ENCODE results near the gene TMPRSS12. TPM values are rescaled to one million over a fixed set of nuclear protein-coding genes. Genes with fewer than 3 reads are reported as not detected.
"Not testable (repeated sequence)": the region's sequence is repeated elsewhere in the genome, so short reads cannot be mapped to it uniquely, and the experiment has no call there.

The TMPRSS12 gene, protein sequence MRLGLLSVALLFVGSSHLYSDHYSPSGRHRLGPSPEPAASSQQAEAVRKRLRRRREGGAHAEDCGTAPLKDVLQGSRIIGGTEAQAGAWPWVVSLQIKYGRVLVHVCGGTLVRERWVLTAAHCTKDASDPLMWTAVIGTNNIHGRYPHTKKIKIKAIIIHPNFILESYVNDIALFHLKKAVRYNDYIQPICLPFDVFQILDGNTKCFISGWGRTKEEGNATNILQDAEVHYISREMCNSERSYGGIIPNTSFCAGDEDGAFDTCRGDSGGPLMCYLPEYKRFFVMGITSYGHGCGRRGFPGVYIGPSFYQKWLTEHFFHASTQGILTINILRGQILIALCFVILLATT
- under 1 TPM in 3 of 4 donors, not detected in 1; 0.04 to 0.08 (median 0.06) TPM for polyA plus RNA-seq (ENCODE audit: insufficient read length in 4 of 4)

DNA sequence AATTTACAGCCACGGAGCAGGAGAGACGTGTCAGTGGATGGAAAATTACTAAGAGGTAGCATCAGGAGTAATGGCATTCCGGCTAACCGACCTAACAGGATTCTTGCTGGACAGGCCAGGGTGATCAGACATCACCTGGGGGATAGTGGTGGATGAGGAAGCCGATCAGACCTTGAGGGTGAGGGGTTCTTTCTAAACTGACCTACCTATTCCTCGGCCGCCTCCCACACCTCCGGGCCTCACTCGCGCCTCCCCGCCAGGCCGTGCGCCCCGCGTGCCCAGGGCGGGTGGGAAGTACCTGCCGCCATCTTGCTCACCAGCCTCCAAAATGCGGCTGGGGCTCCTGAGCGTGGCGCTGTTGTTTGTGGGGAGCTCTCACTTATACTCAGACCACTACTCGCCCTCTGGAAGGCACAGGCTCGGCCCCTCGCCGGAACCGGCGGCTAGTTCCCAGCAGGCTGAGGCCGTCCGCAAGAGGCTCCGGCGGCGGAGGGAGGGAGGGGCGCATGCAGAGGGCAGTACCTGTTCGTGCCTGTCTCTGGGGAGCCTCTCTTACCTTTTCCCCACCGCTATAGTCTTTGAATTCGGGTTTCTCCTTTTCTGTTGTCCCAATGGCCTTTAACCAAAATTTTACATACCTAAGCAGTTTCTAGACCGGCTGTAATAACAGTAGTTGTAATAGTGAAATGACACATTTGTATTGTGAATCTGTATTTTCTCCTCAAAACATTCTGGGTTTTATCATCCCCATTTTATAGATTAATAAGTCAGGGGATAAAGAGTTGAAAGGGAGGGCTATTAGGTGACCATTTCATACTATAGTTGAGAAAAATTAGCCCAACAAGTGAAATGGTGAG lies at the start of gene TMPRSS12:
Gene TMPRSS12 (plus strand): TSS at position 290 of the 857 bp plus-strand sequence. CDS start 39 bp downstream, at position 329.
- DNase-seq (ENCODE audit: low read depth in 4 of 4, low spot score in 3 of 4) = peak in 2 of 4 donors; percentile 20 to 29

DNA sequence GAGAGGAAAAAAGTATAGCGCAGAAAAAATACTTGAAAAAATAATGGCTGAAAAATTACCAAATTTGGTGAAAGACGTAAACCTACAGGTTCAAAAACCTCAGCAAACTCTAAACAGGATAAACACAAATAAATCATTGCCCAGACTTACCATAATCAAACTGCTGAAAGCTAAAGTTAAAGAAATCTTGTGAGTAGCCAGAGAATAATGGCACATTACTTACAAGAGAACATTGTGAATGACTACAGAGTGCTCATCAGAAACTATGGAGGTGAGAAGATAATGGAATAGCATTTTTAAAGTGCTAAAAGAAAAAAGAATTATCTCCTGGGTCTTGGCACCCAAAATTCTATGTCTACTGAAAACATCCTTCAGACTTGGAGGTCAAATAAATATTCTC lies 42.8 kb upstream of the TMPRSS12 start:
- DNase-seq (ENCODE audit: low read depth in 4 of 4, low spot score in 3 of 4) = no peak

GRCh38 chr12:50803230-50803875 lies 39.4 kb upstream of the TMPRSS12 start:
- DNase-seq (ENCODE audit: low read depth in 4 of 4, low spot score in 3 of 4) = no peak

DNA sequence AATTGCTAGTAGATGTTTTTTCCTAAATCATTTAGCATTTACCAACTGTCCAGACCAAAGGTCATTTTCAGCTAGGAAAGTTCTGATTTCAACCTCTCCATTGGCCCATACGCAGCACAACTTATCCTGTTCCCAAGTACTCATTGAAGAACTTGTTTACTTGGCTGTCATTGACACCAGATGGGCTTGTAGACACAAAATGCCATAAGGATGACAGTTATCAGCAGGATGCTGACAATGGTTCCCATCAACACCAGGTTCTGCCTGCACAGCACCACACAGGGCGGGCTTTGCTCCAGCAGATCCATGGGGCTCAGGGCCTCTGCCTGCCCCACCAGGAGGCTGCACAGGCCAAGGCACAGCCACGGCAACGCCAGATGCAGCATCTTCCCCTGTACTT lies 36.5 kb upstream of the TMPRSS12 start:
- DNase-seq (ENCODE audit: low read depth in 4 of 4, low spot score in 3 of 4) = no peak

DNA sequence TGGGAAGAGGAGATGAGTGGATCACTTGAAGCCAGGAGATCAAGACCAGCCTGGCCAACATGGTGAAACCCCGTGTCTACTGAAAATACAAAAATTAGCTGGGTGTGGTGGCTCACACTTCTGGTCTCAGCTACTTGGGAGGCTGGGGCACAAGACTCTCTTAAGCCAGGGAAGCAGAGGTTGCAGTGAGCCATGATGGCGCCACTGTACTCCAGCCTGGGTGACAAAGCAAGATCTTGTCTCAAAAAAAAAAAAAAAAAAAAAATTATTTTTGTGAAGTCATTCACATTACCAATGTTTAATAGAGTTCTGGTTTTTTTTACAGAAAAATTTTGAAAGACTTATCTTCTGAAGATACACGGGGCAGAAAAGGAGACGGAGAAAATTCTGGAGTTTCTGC lies 33.6 kb upstream of the TMPRSS12 start:
- DNase-seq (ENCODE audit: low read depth in 4 of 4, low spot score in 3 of 4) = not testable (repeated sequence)

GRCh38 chr12:50814921-50815320 lies 27.8 kb upstream of the TMPRSS12 start:
- DNase-seq (ENCODE audit: low read depth in 4 of 4, low spot score in 3 of 4) = not testable (repeated sequence)

GRCh38 chr12:50820177-50820576 lies 22.5 kb upstream of the TMPRSS12 start:
- no peak for DNase-seq (ENCODE audit: low read depth in 4 of 4, low spot score in 3 of 4)

GRCh38 chr12:50822082-50822481 lies 20.6 kb upstream of the TMPRSS12 start:
- no peak for DNase-seq (ENCODE audit: low read depth in 4 of 4, low spot score in 3 of 4)

DNA sequence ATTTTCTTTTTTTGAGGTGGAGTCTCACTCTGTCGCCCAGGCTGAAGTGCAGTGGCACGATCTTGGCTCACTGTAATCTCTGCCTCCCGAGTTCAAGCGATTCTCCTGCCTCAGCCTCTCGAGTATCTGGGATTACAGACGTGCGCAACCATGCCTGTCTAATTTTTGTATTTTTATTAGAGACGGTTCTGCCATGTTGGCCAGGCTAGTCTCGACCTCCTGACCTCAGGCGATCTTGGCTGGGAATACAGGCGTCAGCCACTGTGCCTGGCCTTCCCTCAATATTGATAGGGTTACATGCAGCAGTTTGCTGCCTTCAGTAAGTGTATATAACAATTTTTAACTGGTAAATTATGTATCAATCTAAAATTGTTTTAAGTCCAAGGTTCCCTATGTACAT lies 19.0 kb upstream of the TMPRSS12 start:
- not testable (repeated sequence) for DNase-seq (ENCODE audit: low read depth in 4 of 4, low spot score in 3 of 4)

DNA sequence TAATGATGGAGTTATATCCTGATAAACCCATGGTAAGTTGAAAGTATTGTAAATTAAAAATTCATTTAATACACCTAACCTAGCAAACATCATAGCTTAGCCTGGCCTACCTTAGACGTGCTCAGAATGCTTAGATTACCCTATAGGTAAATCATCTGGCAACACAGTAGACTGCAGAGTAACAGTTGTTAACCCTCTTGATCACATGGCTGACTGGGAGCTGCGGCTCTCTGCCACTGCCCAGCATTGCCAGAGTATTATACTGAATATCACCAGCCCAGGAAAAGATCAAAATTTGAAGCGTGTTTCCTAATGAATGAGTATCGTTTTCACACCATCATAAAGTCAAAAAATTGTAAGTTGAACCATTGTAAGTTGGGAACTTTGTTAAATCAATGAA lies 17.8 kb upstream of the TMPRSS12 start:
- no peak for DNase-seq (ENCODE audit: low read depth in 4 of 4, low spot score in 3 of 4)

DNA sequence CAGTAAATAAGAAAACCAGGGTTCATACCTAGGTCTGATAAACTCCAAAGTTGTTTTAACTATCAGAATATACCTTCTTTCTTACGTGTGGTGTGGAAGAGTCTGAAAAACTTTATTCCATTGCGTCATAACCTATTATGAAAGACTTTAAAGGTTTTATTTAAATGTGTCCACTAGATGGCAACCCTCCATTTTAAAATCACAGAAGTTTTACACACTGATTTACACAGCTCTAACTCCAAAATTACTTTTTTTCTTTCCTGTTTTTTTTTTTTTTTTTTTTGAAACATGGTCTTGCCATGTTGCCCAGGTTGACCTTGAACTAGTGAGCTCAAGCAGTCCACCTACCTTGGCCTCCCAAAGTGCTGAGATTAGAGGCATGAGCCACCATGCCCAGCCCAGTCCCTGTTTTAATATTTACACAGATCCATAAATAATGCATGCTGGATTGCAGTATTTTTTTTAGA lies 17.3 kb upstream of the TMPRSS12 start:
- DNase-seq (ENCODE audit: low read depth in 4 of 4, low spot score in 3 of 4) = peak; percentile 43 to 67 (median 50)

DNA sequence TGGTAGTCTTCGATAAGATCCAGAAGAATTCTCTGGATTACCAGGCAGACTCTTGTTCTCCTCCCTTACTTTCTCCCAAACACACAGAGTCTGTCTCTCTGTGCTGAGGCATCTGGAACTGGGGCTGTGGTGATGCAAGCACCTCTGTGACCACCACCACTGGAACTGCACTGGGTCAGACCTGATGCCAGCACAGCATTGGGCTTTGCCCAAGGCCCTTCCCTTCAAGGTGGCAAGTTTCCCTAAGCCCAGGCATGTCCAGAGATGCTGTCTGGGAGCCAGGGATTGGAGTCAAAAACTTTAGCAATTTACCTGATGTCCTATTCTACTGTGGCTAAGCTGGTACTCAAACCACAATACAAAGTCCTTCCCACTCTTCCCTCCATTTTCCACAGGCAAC lies 14.6 kb upstream of the TMPRSS12 start:
- DNase-seq (ENCODE audit: low read depth in 4 of 4, low spot score in 3 of 4) = no peak

DNA sequence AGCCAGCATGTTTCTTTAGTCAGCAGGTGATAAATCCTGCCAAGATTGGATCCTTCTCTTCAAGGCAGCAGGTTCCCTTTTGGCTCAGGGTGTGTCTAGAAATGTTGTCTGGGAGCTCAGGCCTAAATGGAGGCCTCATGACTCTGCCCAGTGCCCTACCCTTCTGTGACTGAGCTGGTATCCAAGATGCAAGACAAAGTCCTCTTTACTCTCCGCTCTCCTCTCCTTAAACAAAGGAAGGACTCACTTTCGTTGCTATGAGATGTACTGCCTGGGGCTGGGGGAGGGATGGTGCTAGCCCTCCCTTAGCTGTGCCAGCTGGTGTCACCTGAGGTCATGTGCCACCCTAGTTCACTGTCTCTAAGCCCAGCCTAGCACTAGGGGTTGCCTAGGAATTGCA lies 13.8 kb upstream of the TMPRSS12 start:
- DNase-seq (ENCODE audit: low read depth in 4 of 4, low spot score in 3 of 4) = no peak

- not testable (repeated sequence) for DNase-seq (ENCODE audit: low read depth in 4 of 4, low spot score in 3 of 4)
Measured at GRCh38 chr12:50833801-50834200, 8.9 kb upstream of the TMPRSS12 start.

DNA sequence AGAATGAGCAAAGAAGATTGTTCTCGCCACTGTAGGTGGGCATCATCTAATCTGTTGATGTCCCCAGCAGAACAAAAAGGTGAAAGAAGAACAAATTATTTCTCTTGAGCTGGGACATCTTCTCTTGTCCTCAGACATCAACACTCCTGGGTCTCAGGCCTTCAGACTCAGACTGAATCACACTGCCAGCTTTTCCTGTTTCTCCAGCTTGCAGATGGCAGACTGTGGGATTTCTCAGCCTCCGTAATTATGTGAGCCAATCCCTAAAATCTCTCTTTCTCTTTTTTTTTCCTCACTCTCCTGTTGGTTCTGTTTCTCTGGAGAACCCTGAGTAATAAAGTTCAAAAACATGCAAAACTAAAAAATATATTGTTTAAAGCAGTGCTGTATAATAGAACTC lies 3.7 kb upstream of the TMPRSS12 start:
- no peak for DNase-seq (ENCODE audit: low read depth in 4 of 4, low spot score in 3 of 4)

- DNase-seq (ENCODE audit: low read depth in 4 of 4, low spot score in 3 of 4) = no peak
Measured at GRCh38 chr12:50840809-50841487, 1.8 kb upstream of the TMPRSS12 start.

DNA sequence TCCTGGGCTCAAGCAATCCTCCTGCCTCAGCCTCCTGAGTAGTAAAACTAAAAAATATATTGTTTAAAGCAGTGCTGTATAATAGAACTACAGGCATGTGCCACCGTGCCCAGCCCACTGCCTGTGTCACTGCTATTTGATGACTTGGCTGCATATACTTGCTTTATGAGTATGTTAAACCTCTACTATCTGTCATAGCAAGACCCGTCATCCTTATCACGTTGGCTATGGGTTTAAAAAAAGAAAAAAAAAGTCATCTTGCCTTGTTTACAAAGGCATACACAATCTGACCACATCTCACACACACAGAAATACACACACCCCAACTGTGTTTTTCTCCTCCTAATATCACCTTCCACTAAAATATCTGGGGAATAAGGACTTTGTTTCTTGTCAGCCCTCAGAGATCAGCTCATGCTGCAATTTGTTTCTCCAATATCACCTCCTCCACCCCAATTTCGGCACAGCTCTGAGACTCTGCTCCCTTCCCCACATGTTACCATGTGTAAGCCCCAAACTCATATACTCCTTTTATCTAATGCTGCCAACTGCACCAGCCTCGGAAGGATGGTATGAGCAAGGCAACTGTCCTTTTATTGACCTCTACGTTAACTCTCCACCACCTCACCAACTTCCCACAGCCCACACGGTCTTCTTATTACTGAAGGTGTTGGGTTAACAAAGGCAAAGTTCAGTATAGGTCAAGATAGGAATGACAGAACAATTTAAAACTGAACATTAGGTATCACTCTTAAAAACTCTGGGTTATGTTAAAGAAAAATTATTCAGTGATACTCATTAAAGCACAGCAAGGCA lies 802 bp upstream of the TMPRSS12 start:
- DNase-seq (ENCODE audit: low read depth in 4 of 4, low spot score in 3 of 4) = no peak

GRCh38 chr12:50845021-50845647 lies 2.4 kb downstream of the TMPRSS12 start:
- no peak for DNase-seq (ENCODE audit: low read depth in 4 of 4, low spot score in 3 of 4)

GRCh38 chr12:50848963-50849362 lies 6.2 kb downstream of the TMPRSS12 start:
- DNase-seq (ENCODE audit: low read depth in 4 of 4, low spot score in 3 of 4) = no peak
